Dermis microvascular lymphatic vessel endothelial cell (primary cell): ENCODE data around the gene CLDN9. TPM values are rescaled to one million over a fixed set of nuclear protein-coding genes. Genes with fewer than 3 reads are reported as not detected.
"Not testable (repeated sequence)": the region's sequence is repeated elsewhere in the genome, so short reads cannot be mapped to it uniquely, and the experiment has no call there.

Experiments used
- DNase-seq, 2 donors: peaks; one replicate each; pipeline versions ENCODE4 v3.0.0 to v3.0.0-alpha.2; 2010; ENCODE audit warnings: low read depth in 2 of 2
- total RNA-seq: library from RNA; depleted of rRNA; stranded (reverse); fragments of >200 nt; gene quantifications from 2 replicates; pipeline ENCODE4 v1.2.1, GENCODE V29; 2014

The CLDN9 gene
- total RNA-seq, 1 donor from 2014 or later = not detected

- no peak for DNase-seq
Measured at GRCh38 chr16:3054965-3055733, 42.4 kb downstream of the CLDN9 start.

GRCh38 chr16:3055734-3056115 is 43.0 kb downstream of the CLDN9 start:
- not testable (repeated sequence) for DNase-seq

GRCh38 chr16:3056336-3057180 is 43.8 kb downstream of the CLDN9 start:
- no peak for DNase-seq

- no peak for DNase-seq
Measured at GRCh38 chr16:3057181-3058138, 44.7 kb downstream of the CLDN9 start.

GRCh38 chr16:3058139-3059030 is 45.7 kb downstream of the CLDN9 start:
- peak in 1 of 2 donors; percentile 45 for DNase-seq

- peak; percentile 53 to 84 for DNase-seq
Measured at GRCh38 chr16:3059041-3059722, 46.5 kb downstream of the CLDN9 start.

GRCh38 chr16:3059723-3060242 is 47.1 kb downstream of the CLDN9 start:
- DNase-seq = no peak

- DNase-seq = no peak
Measured at GRCh38 chr16:3060339-3061127, 47.8 kb downstream of the CLDN9 start.

- no peak for DNase-seq
Measured at GRCh38 chr16:3062553-3062952, 49.8 kb downstream of the CLDN9 start.

GRCh38 chr16:3063625-3064386 is 51.1 kb downstream of the CLDN9 start:
- DNase-seq = no peak

Other genes with a start within 250 kb of the CLDN9 start
- gene ELOB, start 235.6 kb upstream of the CLDN9 start, total RNA-seq = 224 and 321 TPM in 2 replicates
- gene PRSS33, start 225.4 kb upstream of the CLDN9 start, total RNA-seq = not detected in 2 replicates
- not detected in 2 replicates for gene PRSS41, start 214.5 kb upstream of the CLDN9 start, total RNA-seq
- 0.89 and 1.8 TPM in 2 replicates for gene PRSS21, start 195.7 kb upstream of the CLDN9 start, total RNA-seq
- gene ZG16B, start 182.6 kb upstream of the CLDN9 start, total RNA-seq = 0.13 TPM in 1 of 2 replicates, not detected in the other
- not detected in 2 replicates for gene PRSS22, start 154.8 kb upstream of the CLDN9 start, total RNA-seq
- gene FLYWCH2, start 129.7 kb upstream of the CLDN9 start, total RNA-seq = 31.5 and 33.1 TPM in 2 replicates
- 19.0 and 26.6 TPM in 2 replicates for gene FLYWCH1, start 101.0 kb upstream of the CLDN9 start, total RNA-seq
- not detected in 2 replicates for gene KREMEN2, start 48.6 kb upstream of the CLDN9 start, total RNA-seq
- 4.8 and 7.4 TPM in 2 replicates for gene PAQR4, start 43.6 kb upstream of the CLDN9 start, total RNA-seq
- gene PKMYT1, start 32.5 kb upstream of the CLDN9 start, total RNA-seq = 2.5 and 3.6 TPM in 2 replicates
- gene CLDN6, start 5.3 kb downstream of the CLDN9 start, total RNA-seq = not detected in 2 replicates
- 39.8 and 50.3 TPM in 2 replicates for gene TNFRSF12A, start 7.4 kb downstream of the CLDN9 start, total RNA-seq
- 3.1 and 4.4 TPM in 2 replicates for gene HCFC1R1, start 11.0 kb downstream of the CLDN9 start, total RNA-seq
- gene THOC6, start 11.1 kb downstream of the CLDN9 start, total RNA-seq = 22.2 and 24.3 TPM in 2 replicates
- not detected in 2 replicates for gene BICDL2, start 24.0 kb downstream of the CLDN9 start, total RNA-seq
- under 0.01 and 0.13 TPM in 2 replicates for gene MMP25, start 33.6 kb downstream of the CLDN9 start, total RNA-seq
- 52.0 and 53.5 TPM in 2 replicates for gene IL32, start 52.7 kb downstream of the CLDN9 start, total RNA-seq
- not detected in 2 replicates for gene ZSCAN10, start 86.4 kb downstream of the CLDN9 start, total RNA-seq
- gene ZNF205, start 99.7 kb downstream of the CLDN9 start, total RNA-seq = 14.9 and 17.2 TPM in 2 replicates
- 2.8 and 5.4 TPM in 2 replicates for gene ZNF213, start 122.1 kb downstream of the CLDN9 start, total RNA-seq
- not detected in 2 replicates for gene OR1F1, start 175.3 kb downstream of the CLDN9 start, total RNA-seq
- 8.2 and 9.4 TPM in 2 replicates for gene ZNF200, start 222.2 kb downstream of the CLDN9 start, total RNA-seq
- gene MEFV, start 243.7 kb downstream of the CLDN9 start, total RNA-seq = under 0.01 TPM in 1 of 2 replicates, not detected in the other